Cardiac fibroblast (primary cell): ENCODE measurements around the gene RILPL2.
"Not testable (repeated sequence)": the region's sequence is repeated elsewhere in the genome, so short reads cannot be mapped to it uniquely, and the experiment has no call there.

ENCODE experiments used
- DNase-seq, 2 donors: peaks; one replicate each; pipeline versions ENCODE4 v3.0.0 to v3.0.0-alpha.2; 2010; ENCODE audit warnings: low read depth in 2 of 2
- H3K4me3 ChIP-seq, 2 donors: replicated peaks in 1 of 2; 1 replicate in 1 of 2; 2 replicates in 1 of 2; pipeline ENCODE4 v1.5.1; 2011; ENCODE audit warnings: low read depth in 2 of 2, low read length in 2 of 2, mild to moderate bottlenecking in 2 of 2, moderate library complexity in 1 of 2
- CTCF ChIP-seq: IDR thresholded peaks from one replicate; pipeline ENCODE4 v1.5.1; 2011; ENCODE audit warnings: low read depth, mild to moderate bottlenecking, low read length, inconsistent platforms

Gene RILPL2

GRCh38 chr12:123441523-123442164 is 5.2 kb upstream of the RILPL2 start:
- no peak overlapping the region for H3K4me3 ChIP-seq
- TF ChIP-seq CTCF = no peak
- DNase-seq = no peak

- no peak for DNase-seq
- TF ChIP-seq CTCF = no peak
- peak overlapping the region; percentile 80 to 89 for H3K4me3 ChIP-seq
These were observed 858 bp downstream of the RILPL2 start for GRCh38 chr12:123435636-123436016.

- H3K4me3 ChIP-seq = no peak overlapping the region
- TF ChIP-seq CTCF = no peak
- DNase-seq = no peak
These were observed 2.9 kb downstream of the RILPL2 start for GRCh38 chr12:123433615-123434014.

GRCh38 chr12:123431951-123432817 is 4.3 kb downstream of the RILPL2 start:
- H3K4me3 ChIP-seq, DNase-seq: not testable (repeated sequence)

- not testable (repeated sequence) for DNase-seq, H3K4me3 ChIP-seq
These were observed 7.4 kb downstream of the RILPL2 start for GRCh38 chr12:123429101-123429500.

GRCh38 chr12:123428591-123428990 is 7.9 kb downstream of the RILPL2 start:
- no peak for TF ChIP-seq CTCF
- no peak for DNase-seq
- H3K4me3 ChIP-seq = no peak overlapping the region

GRCh38 chr12:123427036-123427769 is 9.3 kb downstream of the RILPL2 start:
- DNase-seq = no peak
- no peak for TF ChIP-seq CTCF
- H3K4me3 ChIP-seq = no peak overlapping the region
